H1 (cell line): ENCODE data around the gene MTFMT. TPM values are rescaled to one million over a fixed set of nuclear protein-coding genes. Genes with fewer than 3 reads are reported as not detected.

Source experiments
- CTCF ChIA-PET: fragments of 300-600 bp; sonication (Branson Sonifier 250); formaldehyde crosslinking; loops from one replicate; lab custom pipeline; 2021; ENCODE audit not compliant: partially characterized antibody; lab: Charles Lee
- POLR2A ChIA-PET: fragments of 300-600 bp; sonication (Branson Sonifier 250); formaldehyde crosslinking; loops from one replicate; lab custom pipeline; 2021; ENCODE audit warnings: inconsistent platforms; ENCODE audit not compliant: partially characterized antibody; lab: Charles Lee
- DNase-seq, 2 experiments: peaks; one replicate each; pipeline versions ENCODE4 v3.0.0 to v3.0.0-alpha.2; 2010 to 2022; ENCODE audit warnings: low spot score in 2 of 2, low read depth in 1 of 2, mixed read lengths in 1 of 2
- FAIRE-seq: peaks from 2 replicates; lab custom pipeline; 2011; peaks lifted over from hg19 to GRCh38; lab: Jason Lieb, UNC
- H2AFZ ChIP-seq: 2 replicates; pipeline ENCODE4 v1.8.1; 2012; ENCODE audit warnings: low read length, inconsistent platforms
- H2AK5ac ChIP-seq: 2 replicates; pipeline ENCODE4 v1.6.1; 2013; ENCODE audit warnings: low read depth, low read length
- H2BK120ac ChIP-seq: replicated peaks from 2 replicates; pipeline ENCODE3; 2013; ENCODE audit warnings: low read depth, low read length, inconsistent platforms
- H2BK12ac ChIP-seq: 2 replicates; pipeline ENCODE4 v1.6.1; 2013; ENCODE audit warnings: low read depth, low read length
- H2BK15ac ChIP-seq: 2 replicates; pipeline ENCODE4 v1.6.1; 2013; ENCODE audit warnings: low read length
- H2BK20ac ChIP-seq: 2 replicates; pipeline ENCODE4 v1.6.1; 2013; ENCODE audit warnings: low read length
- H2BK5ac ChIP-seq: 2 replicates; pipeline ENCODE4 v1.6.1; 2013; ENCODE audit warnings: low read depth, low read length
- H3K14ac ChIP-seq: 2 replicates; pipeline ENCODE4 v1.6.1; 2013; ENCODE audit warnings: inconsistent platforms; ENCODE audit not compliant: insufficient read length
- H3K18ac ChIP-seq: 2 replicates; pipeline ENCODE4 v1.6.1; 2013; ENCODE audit warnings: low read length; ENCODE audit errors: extremely low read depth
- H3K23ac ChIP-seq: 2 replicates; pipeline ENCODE4 v1.6.1; 2013; ENCODE audit warnings: inconsistent platforms; ENCODE audit not compliant: insufficient read length
- H3K23me2 ChIP-seq: 2 replicates; pipeline ENCODE4 v1.6.1; 2013; ENCODE audit warnings: low read depth, low read length
- H3K27ac ChIP-seq: 2 replicates; pipeline ENCODE4 v1.6.1; 2011; ENCODE audit warnings: low read depth, low read length, inconsistent platforms
- H3K27me3 ChIP-seq, 4 experiments: replicated peaks in 1 of 4; 1 replicate in 1 of 4; 2 replicates in 3 of 4; pipeline versions ENCODE4 v1.6.1 to v1.8.1; 2011 to 2013; ENCODE audit warnings: low read length in 3 of 4, mild to moderate bottlenecking in 3 of 4, inconsistent platforms in 2 of 4, mixed read lengths in 2 of 4, moderate library complexity in 1 of 4; ENCODE audit not compliant: control insufficient read depth in 3 of 4, insufficient read depth in 3 of 4; ENCODE audit errors: extremely low read depth in 1 of 4
- H3K36me3 ChIP-seq, 4 experiments: 2 replicates each; pipeline versions ENCODE4 v1.6.1 to v1.8.1; 2011 to 2013; ENCODE audit warnings: mild to moderate bottlenecking in 4 of 4, low read length in 3 of 4, moderate library complexity in 2 of 4, control low read depth in 1 of 4, inconsistent platforms in 1 of 4; ENCODE audit not compliant: insufficient read depth in 4 of 4, control insufficient read depth in 2 of 4
- H3K4ac ChIP-seq: replicated peaks from 2 replicates; pipeline ENCODE3; 2013; ENCODE audit warnings: low read length, low read depth, mixed read lengths, inconsistent platforms; ENCODE audit not compliant: insufficient read length
- H3K4me1 ChIP-seq, 4 experiments: replicated peaks in 1 of 4; 1 replicate in 1 of 4; 2 replicates in 3 of 4; pipeline versions ENCODE4 v1.6.1 to v1.8.1; 2011 to 2013; ENCODE audit warnings: low read length in 3 of 4, inconsistent platforms in 2 of 4, mixed read lengths in 1 of 4; ENCODE audit not compliant: insufficient read depth in 4 of 4, control insufficient read depth in 3 of 4
- H3K4me2 ChIP-seq, 2 experiments: 2 replicates each; pipeline versions ENCODE4 v1.6.1 to v1.8.1; 2011 to 2013; ENCODE audit warnings: low read depth in 2 of 2, low read length in 2 of 2, control low read depth in 1 of 2, inconsistent platforms in 1 of 2, mild to moderate bottlenecking in 1 of 2; ENCODE audit not compliant: insufficient read depth in 1 of 2
- H3K4me3 ChIP-seq, 4 experiments: fragments of 200-600, 300-600 bp in 1 of 4; sonication (generic), shearing (Covaris generic), sonication (Bioruptor Twin) in 1 of 4; 2 replicates each; pipeline versions ENCODE4 v1.5.1 to v1.8.1; 2011 to 2016; ENCODE audit warnings: low read length in 4 of 4, low read depth in 3 of 4, control low read depth in 2 of 4, inconsistent platforms in 2 of 4, mild to moderate bottlenecking in 2 of 4, mixed read lengths in 1 of 4, moderate library complexity in 1 of 4; ENCODE audit not compliant: insufficient read depth in 2 of 4; ENCODE audit errors: extremely low read depth in 1 of 4
- H3K56ac ChIP-seq: replicated peaks from 2 replicates; pipeline ENCODE3; 2013; ENCODE audit warnings: low read depth, mild to moderate bottlenecking, mixed read lengths, low read length, inconsistent platforms; ENCODE audit not compliant: insufficient read length
- H3K79me1 ChIP-seq: 2 replicates; pipeline ENCODE4 v1.6.1; 2013; ENCODE audit warnings: low read depth, low read length, control low read depth
- H3K79me2 ChIP-seq, 2 experiments: 2 replicates each; pipeline versions ENCODE4 v1.6.1 to v1.8.1; 2012 to 2013; ENCODE audit warnings: low read length in 2 of 2, mild to moderate bottlenecking in 2 of 2, inconsistent platforms in 1 of 2; ENCODE audit not compliant: insufficient read depth in 2 of 2, control insufficient read depth in 1 of 2
- H3K9ac ChIP-seq, 4 experiments: replicated peaks in 1 of 4; 1 replicate in 1 of 4; 2 replicates in 3 of 4; pipeline versions ENCODE4 v1.6.1 to v1.8.1; 2011 to 2013; ENCODE audit warnings: low read depth in 3 of 4, low read length in 3 of 4, control low read depth in 2 of 4, mild to moderate bottlenecking in 2 of 4, moderate library complexity in 2 of 4, inconsistent platforms in 1 of 4; ENCODE audit errors: extremely low read depth in 1 of 4
- H3K9me3 ChIP-seq, 2 experiments: 2 replicates each; pipeline versions ENCODE4 v1.6.1 to v1.8.1; 2012 to 2013; ENCODE audit warnings: mild to moderate bottlenecking in 2 of 2, moderate library complexity in 2 of 2, control low read depth in 1 of 2, inconsistent platforms in 1 of 2, low read depth in 1 of 2, low read length in 1 of 2, mixed read lengths in 1 of 2; ENCODE audit not compliant: insufficient read depth in 2 of 2
- H4K20me1 ChIP-seq, 2 experiments: replicated peaks in 1 of 2; 2 replicates each; pipeline versions ENCODE3 to v1.8.1; 2011 to 2013; ENCODE audit warnings: inconsistent platforms in 2 of 2, low read length in 2 of 2, mild to moderate bottlenecking in 1 of 2; ENCODE audit not compliant: insufficient read depth in 2 of 2, control insufficient read depth in 1 of 2
- H4K5ac ChIP-seq: 2 replicates; pipeline ENCODE4 v1.6.1; 2013; ENCODE audit warnings: low read length, low read depth, mixed read lengths, inconsistent platforms; ENCODE audit not compliant: insufficient read length
- H4K8ac ChIP-seq: 2 replicates; pipeline ENCODE4 v1.8.0; 2013; ENCODE audit warnings: mild to moderate bottlenecking, moderate library complexity, low read length, inconsistent platforms; ENCODE audit not compliant: insufficient read depth; ENCODE audit errors: extremely low read depth
- H4K91ac ChIP-seq: replicated peaks from 2 replicates; pipeline ENCODE3; 2013; ENCODE audit warnings: low read length, mixed read lengths, inconsistent platforms; ENCODE audit not compliant: insufficient read length
- CHD1 ChIP-seq: IDR thresholded peaks from 2 replicates; pipeline ENCODE4 v1.6.1; 2012; ENCODE audit warnings: low read depth, low read length, improper control_type of control experiment
- FOSL1 ChIP-seq: IDR thresholded peaks from 2 replicates; pipeline ENCODE4 v1.6.1; 2011; ENCODE audit warnings: mild to moderate bottlenecking, low read depth, low read length, moderate library complexity; ENCODE audit not compliant: insufficient read depth
- GTF2F1 ChIP-seq: IDR thresholded peaks from 2 replicates; pipeline ENCODE4 v1.6.1; 2012; ENCODE audit warnings: low read depth, low read length, improper control_type of control experiment, borderline replicate concordance
- MAFK ChIP-seq: IDR thresholded peaks from 2 replicates; pipeline ENCODE4 v1.6.1; 2012; ENCODE audit warnings: low read depth, mild to moderate bottlenecking, improper control_type of control experiment, low read length
- POU5F1 ChIP-seq: IDR thresholded peaks from 2 replicates; pipeline ENCODE4 v1.6.1; 2011; ENCODE audit warnings: low read depth, mild to moderate bottlenecking, low read length, moderate library complexity
- RBBP5 ChIP-seq: IDR thresholded peaks from 2 replicates; pipeline ENCODE4 v1.7.1; 2012; ENCODE audit warnings: low read depth, mild to moderate bottlenecking, inconsistent platforms, low read length, moderate library complexity, borderline replicate concordance
- SIX5 ChIP-seq: IDR thresholded peaks from 2 replicates; pipeline ENCODE4 v1.6.1; 2011; ENCODE audit warnings: mild to moderate bottlenecking, low read depth, low read length
- SP4 ChIP-seq: IDR thresholded peaks from 2 replicates; pipeline ENCODE4 v1.6.1; 2012; ENCODE audit warnings: low read length, inconsistent platforms
- TBP ChIP-seq: IDR thresholded peaks from 2 replicates; pipeline ENCODE4 v1.6.1; 2011; ENCODE audit warnings: low read depth, low read length, improper control_type of control experiment
- TCF12 ChIP-seq: IDR thresholded peaks from 2 replicates; pipeline ENCODE4 v1.6.1; 2011; ENCODE audit warnings: low read depth, mild to moderate bottlenecking, low read length
- YY1 ChIP-seq: IDR thresholded peaks from 2 replicates; pipeline ENCODE4 v1.6.1; 2011; ENCODE audit warnings: low read depth, mild to moderate bottlenecking, low read length
- WGBS, 2 experiments: shearing (Covaris generic) in 1 of 2; methylation state at CpG; one replicate each; pipeline versions ENCODE4 v1.1.6 to v1.1.7; 2013 to 2015; ENCODE audit warnings: low lambda C conversion rate in 2 of 2, mixed read lengths in 2 of 2, inconsistent platforms in 1 of 2, low coverage in 1 of 2, missing lambda C conversion rate in 1 of 2; ENCODE audit not compliant: insufficient replicate concordance in 2 of 2, insufficient coverage in 1 of 2, insufficient read length in 1 of 2; ENCODE audit errors: extremely low coverage in 1 of 2, missing lambda C conversion rate in 1 of 2; 5-methylcytosine and 5-hydroxymethylcytosine counted together
- polyA plus RNA-seq, 7 experiments: library from polyadenylated mRNA; depleted of rRNA in 3 of 7; stranded (reverse) in 5 of 7; unstranded in 2 of 7; fragments of >200 nt in 5 of 7; fragments of 200-250 nt in 2 of 7; gene quantifications; 1 replicate in 5 of 7; 2 replicates in 1 of 7; 4 replicates in 1 of 7; pipeline versions ENCODE4 v1.2.1 to v1.2.3, GENCODE V29; 2011 to 2013; ENCODE audit warnings: missing spikeins in 2 of 7, mixed read lengths in 2 of 7
- total RNA-seq: library from RNA; stranded (reverse); fragmentation: NEBNext Ultra II Directional; extraction: Animal tissue kit (Norgen Biotek cat#: 25700); gene quantifications from 2 replicates; pipeline ENCODE4 v1.2.1, GENCODE V29; 2021

The MTFMT gene
- total and polyA plus RNA-seq, 2 of the 8 experiments (the other 6 are each of a cell fraction or from before 2014, with no cell fraction given): 7.7 to 20.8 TPM

DNA sequence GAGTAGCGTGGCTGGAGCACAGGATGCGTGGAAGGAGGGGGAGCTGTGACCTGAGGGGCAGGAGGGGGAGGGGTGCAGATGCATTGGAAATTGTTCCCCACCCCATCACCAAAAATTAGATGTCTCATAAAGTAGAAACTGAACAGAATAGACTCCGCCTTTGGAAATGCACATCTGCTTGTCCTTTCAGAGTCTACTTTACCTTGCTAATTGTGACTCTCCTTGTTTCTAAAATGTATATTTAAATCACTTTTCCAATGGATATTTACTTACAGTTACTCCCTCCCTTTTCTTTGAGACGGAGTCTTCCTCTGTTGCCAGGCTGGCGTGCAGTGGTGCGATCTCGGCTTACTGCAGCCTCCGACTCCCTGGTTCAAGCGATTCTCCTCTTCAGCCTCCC is 70.3 kb downstream of the MTFMT start:
- H3K14ac ChIP-seq: no peak overlapping the region
- no peak overlapping the region for H2AFZ ChIP-seq
- H3K79me2 ChIP-seq: no peaks in the 10 kb centered on the region
- no peak overlapping the region for H4K8ac ChIP-seq
- no peak overlapping the region for H2BK15ac ChIP-seq
- ChIA-PET CTCF (no interaction called here), POLR2A (no interaction called here)
- no peak overlapping the region for H2BK20ac ChIP-seq
- no peak overlapping the region for H3K27ac ChIP-seq
- H3K9ac ChIP-seq: no peak overlapping the region
- H3K23me2 ChIP-seq: no peaks in the 10 kb centered on the region
- no peaks in the 10 kb centered on the region for H3K4me1 ChIP-seq
- H3K79me1 ChIP-seq: no peaks in the 10 kb centered on the region
- no peak overlapping the region for H2AK5ac ChIP-seq
- no peaks in the 10 kb centered on the region for H3K9me3 ChIP-seq
- DNase-seq (no peak), FAIRE-seq (no peak)
- no peak overlapping the region for H3K56ac ChIP-seq
- no peak overlapping the region for H2BK12ac ChIP-seq
- H3K27me3 ChIP-seq: no peaks in the 10 kb centered on the region
- no peak overlapping the region for H4K91ac ChIP-seq
- TF ChIP-seq POU5F1 (no peak), SIX5 (no peak), TCF12 (no peak), SP4 (no peak), RBBP5 (no peak), GTF2F1 (no peak), MAFK (no peak), TBP (no peak), CHD1 (no peak), FOSL1 (no peak), YY1 (no peak)
- H2BK5ac ChIP-seq: no peak overlapping the region
- no peak overlapping the region for H3K23ac ChIP-seq
- no peak overlapping the region for H3K4ac ChIP-seq
- no peak overlapping the region for H3K4me3 ChIP-seq
- WGBS, 2 experiments: 86% methylated on average over 9 of the region's 9 CpGs; no CpG with 5 or more reads in 1 of the 2 experiments
- H4K20me1 ChIP-seq: no peaks in the 10 kb centered on the region
- peaks cover 12 to 53% (median 19%) of the 10 kb centered on the region in 4 experiments; a peak in 7 of 8 replicates for H3K36me3 ChIP-seq
- no peak overlapping the region for H3K18ac ChIP-seq
- no peak overlapping the region for H3K4me2 ChIP-seq
- H4K5ac ChIP-seq: no peak overlapping the region
- no peak overlapping the region for H2BK120ac ChIP-seq
